B cell (primary cell): ENCODE results near the gene KCNS3. TPM values are rescaled to one million over a fixed set of nuclear protein-coding genes. Genes with fewer than 3 reads are reported as not detected.

Experiments used
- ATAC-seq: fragments of 200-7000 bp; cut with Tn5 transposase; one replicate; pipeline ENCODE4 v1.10.0; 2021; ENCODE audit warnings: low read depth, mild to moderate bottlenecking, moderate number of reproducible peaks, moderate library complexity
- CTCF ChIA-PET: fragments of 350-600 bp; sonication (Branson Sonifier 250); formaldehyde crosslinking; loops from one replicate; lab custom pipeline; 2021; ENCODE audit warnings: antibody characterized with exemption, inconsistent platforms; lab: Charles Lee
- POLR2A ChIA-PET: fragments of 350-600 bp; sonication (Branson Sonifier 250); formaldehyde crosslinking; loops from one replicate; lab custom pipeline; 2021; ENCODE audit warnings: antibody characterized with exemption; lab: Charles Lee
- DNase-seq: peaks from one replicate; pipeline ENCODE4 v3.0.0; 2013
- H2AFZ ChIP-seq: 2 replicates; pipeline ENCODE4 v1.6.1; 2012; ENCODE audit warnings: mild to moderate bottlenecking, low read depth, low read length; ENCODE audit not compliant: insufficient read depth, poor library complexity, severe bottlenecking
- H3K27ac ChIP-seq, 2 donors: 1 replicate in 1 of 2; 2 replicates in 1 of 2; pipeline ENCODE4 v1.5.1; 2012 to 2013; ENCODE audit warnings: low read length in 2 of 2, mild to moderate bottlenecking in 2 of 2, moderate library complexity in 1 of 2
- H3K27me3 ChIP-seq, 4 experiments: fragments of 200-600 bp in 1 of 4; sonication (generic) in 1 of 4; replicated peaks in 1 of 4; 1 replicate in 2 of 4; 2 replicates in 2 of 4; pipeline versions ENCODE4 v1.6.1 to v1.7.0; 2013 to 2016; ENCODE audit warnings: low read length in 3 of 4, mild to moderate bottlenecking in 2 of 4, mixed read lengths in 1 of 4, moderate library complexity in 1 of 4; ENCODE audit not compliant: insufficient read depth in 4 of 4, control insufficient read depth in 3 of 4; ENCODE audit errors: control extremely low read depth in 1 of 4
- H3K36me3 ChIP-seq, 2 experiments: replicated peaks in 1 of 2; 1 replicate in 1 of 2; 2 replicates in 1 of 2; pipeline versions ENCODE4 v1.6.1 to v1.7.1; 2013; ENCODE audit warnings: low read length in 1 of 2; ENCODE audit not compliant: insufficient read depth in 2 of 2, control insufficient read depth in 1 of 2; ENCODE audit errors: control extremely low read depth in 1 of 2, extremely low read depth in 1 of 2
- H3K4me1 ChIP-seq, 2 donors: fragments of 200-600 bp in 1 of 2; sonication (generic) in 1 of 2; 1 replicate in 1 of 2; 2 replicates in 1 of 2; pipeline versions ENCODE4 v1.5.1 to v1.6.1; 2013 to 2017; ENCODE audit warnings: low read length in 2 of 2; ENCODE audit not compliant: control insufficient read depth in 2 of 2, insufficient read depth in 2 of 2
- H3K4me2 ChIP-seq: replicated peaks from 2 replicates; pipeline ENCODE3; 2012; ENCODE audit warnings: mild to moderate bottlenecking, low read depth, low read length; ENCODE audit not compliant: poor library complexity, severe bottlenecking
- H3K4me3 ChIP-seq, 5 experiments: fragments of 200-600 bp in 1 of 5; sonication (generic) in 1 of 5; 1 replicate in 3 of 5; 2 replicates in 2 of 5; pipeline versions ENCODE4 v1.5.1 to v1.7.0; 2011 to 2016; ENCODE audit warnings: low read length in 4 of 5, mild to moderate bottlenecking in 4 of 5, low read depth in 2 of 5, control low read depth in 1 of 5, moderate library complexity in 1 of 5; ENCODE audit not compliant: insufficient read depth in 1 of 5; ENCODE audit errors: control extremely low read depth in 1 of 5, extremely low read depth in 1 of 5
- H3K79me2 ChIP-seq: fragments of 200-600 bp; sonication (generic); one replicate; pipeline ENCODE4 v1.6.0; 2016; ENCODE audit warnings: low read length; ENCODE audit not compliant: control insufficient read depth, insufficient read depth
- H3K9ac ChIP-seq: fragments of 200-600 bp; sonication (generic); 2 replicates; pipeline ENCODE4 v1.6.1; 2017; ENCODE audit warnings: mild to moderate bottlenecking, low read length, moderate library complexity
- H3K9me3 ChIP-seq, 3 donors: one replicate each; pipeline versions ENCODE4 v1.6.1 to v1.7.1; 2013; ENCODE audit warnings: low read length in 2 of 3; ENCODE audit not compliant: control insufficient read depth in 2 of 3, insufficient read depth in 1 of 3; ENCODE audit errors: control extremely low read depth in 1 of 3
- H4K20me1 ChIP-seq: 2 replicates; pipeline ENCODE4 v1.6.0; 2012; ENCODE audit warnings: mild to moderate bottlenecking, low read length; ENCODE audit not compliant: insufficient read depth, control insufficient read depth, poor library complexity, severe bottlenecking
- H3K27ac Mint-ChIP-seq: one replicate; pipeline ENCODE4 v1.8.0; 2021; ENCODE audit warnings: mixed read lengths
- H3K27me3 Mint-ChIP-seq: one replicate; pipeline ENCODE4 v1.8.0; 2021; ENCODE audit warnings: mixed read lengths
- H3K4me1 Mint-ChIP-seq: one replicate; pipeline ENCODE4 v1.8.0; 2021; ENCODE audit warnings: mixed read lengths
- H3K4me3 Mint-ChIP-seq: one replicate; pipeline ENCODE4 v1.8.0; 2021; ENCODE audit warnings: mixed read lengths
- H3K9me3 Mint-ChIP-seq: one replicate; pipeline ENCODE4 v1.8.0; 2022; ENCODE audit warnings: mixed read lengths; ENCODE audit not compliant: insufficient read depth
- EZH2 ChIP-seq: IDR thresholded peaks from 2 replicates; pipeline ENCODE4 v1.6.1; 2012; ENCODE audit warnings: borderline replicate concordance, low read depth, mild to moderate bottlenecking, moderate library complexity, low read length; ENCODE audit not compliant: insufficient read depth, poor library complexity, severe bottlenecking
- WGBS: methylation state at CpG from one replicate; pipeline ENCODE4 v1.1.5; 2013; ENCODE audit warnings: missing lambda C conversion rate; ENCODE audit not compliant: insufficient coverage; 5-methylcytosine and 5-hydroxymethylcytosine counted together
- intact Hi-C: fragments of 100-400 bp; cut with micrococcal nuclease; formaldehyde crosslinking; loops from one replicate; pipeline ENCODE4 v1.10.0; 2022
- polyA plus RNA-seq: library from polyadenylated mRNA; depleted of rRNA; stranded (reverse); fragments of >200 nt; gene quantifications from 2 replicates; pipeline ENCODE4 v1.2.3, GENCODE V29; 2012
- total RNA-seq, 2 donors: library from RNA; stranded (reverse); fragments of 120-200 nt in 1 of 2; gene quantifications; 1 replicate in 1 of 2; 2 replicates in 1 of 2; pipeline versions ENCODE4 v1.2.3 to v1.2.4, GENCODE V29; 2013 to 2022
- TF ChIP-seq, protein P1 (sequence below): fragments of 200-600 bp; IDR thresholded peaks from one replicate; pipeline ENCODE4 v1.8.0; 2022; ENCODE audit warnings: antibody characterized with exemption, mild to moderate bottlenecking

The KCNS3 gene
- total and polyA plus RNA-seq, 2 donors (not counting 1 experiment from before 2014, with no cell fraction given) = 0.10 to 0.76 TPM

DNA sequence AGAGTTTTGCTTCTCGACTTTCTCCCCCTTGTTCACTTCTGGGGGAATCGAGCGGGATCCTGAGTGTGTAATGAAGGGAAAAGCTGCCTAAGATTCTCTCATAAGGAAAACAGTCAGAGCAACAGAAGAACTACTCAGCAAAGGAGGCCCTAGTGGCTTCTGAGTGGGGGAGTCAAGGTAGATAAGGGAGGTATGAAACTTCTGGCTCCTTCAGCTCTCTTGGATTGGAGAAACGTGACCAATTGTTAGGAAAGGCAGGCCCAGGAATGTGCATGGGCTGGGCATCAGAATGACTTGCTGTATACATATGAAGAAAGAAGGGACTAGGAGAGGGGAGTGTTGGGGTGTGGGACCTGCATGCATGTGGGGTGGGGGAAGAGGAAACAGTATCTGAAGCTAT, 73.1 kb downstream of the KCNS3 start:
- H3K9me3 ChIP-seq = no peaks in the 10 kb centered on the region
- H3K27me3 ChIP-seq = peaks cover 0 to 14% (median 2%) of the 10 kb centered on the region in 4 experiments
- no peak for ATAC-seq
- Mint-ChIP-seq H3K27me3 (peaks cover 34% of the 10 kb centered on the region), H3K9me3 (no peaks in the 10 kb centered on the region), H3K27ac (no peak overlapping the region), H3K4me1 (no peaks in the 10 kb centered on the region), H3K4me3 (no peak overlapping the region)
- H3K4me1 ChIP-seq = no peaks in the 10 kb centered on the region
- 89% methylated on average over 1 of the region's 4 CpGs for WGBS
- no peaks in the 10 kb centered on the region for H3K79me2 ChIP-seq
- TF ChIP-seq, protein P1, sequence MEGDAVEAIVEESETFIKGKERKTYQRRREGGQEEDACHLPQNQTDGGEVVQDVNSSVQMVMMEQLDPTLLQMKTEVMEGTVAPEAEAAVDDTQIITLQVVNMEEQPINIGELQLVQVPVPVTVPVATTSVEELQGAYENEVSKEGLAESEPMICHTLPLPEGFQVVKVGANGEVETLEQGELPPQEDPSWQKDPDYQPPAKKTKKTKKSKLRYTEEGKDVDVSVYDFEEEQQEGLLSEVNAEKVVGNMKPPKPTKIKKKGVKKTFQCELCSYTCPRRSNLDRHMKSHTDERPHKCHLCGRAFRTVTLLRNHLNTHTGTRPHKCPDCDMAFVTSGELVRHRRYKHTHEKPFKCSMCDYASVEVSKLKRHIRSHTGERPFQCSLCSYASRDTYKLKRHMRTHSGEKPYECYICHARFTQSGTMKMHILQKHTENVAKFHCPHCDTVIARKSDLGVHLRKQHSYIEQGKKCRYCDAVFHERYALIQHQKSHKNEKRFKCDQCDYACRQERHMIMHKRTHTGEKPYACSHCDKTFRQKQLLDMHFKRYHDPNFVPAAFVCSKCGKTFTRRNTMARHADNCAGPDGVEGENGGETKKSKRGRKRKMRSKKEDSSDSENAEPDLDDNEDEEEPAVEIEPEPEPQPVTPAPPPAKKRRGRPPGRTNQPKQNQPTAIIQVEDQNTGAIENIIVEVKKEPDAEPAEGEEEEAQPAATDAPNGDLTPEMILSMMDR = no peak
- no peak for TF ChIP-seq EZH2
- H4K20me1 ChIP-seq = no peaks in the 10 kb centered on the region
- no peak overlapping the region for H3K9ac ChIP-seq
- H3K36me3 ChIP-seq = no peaks in the 10 kb centered on the region
- no peak overlapping the region for H3K4me2 ChIP-seq
- ChIA-PET POLR2A (no interaction called here), CTCF (no interaction called here)
- no peak overlapping the region for H2AFZ ChIP-seq
- H3K27ac ChIP-seq = no peak overlapping the region
- intact Hi-C loops = no loop called here
- DNase-seq = no peak
- H3K4me3 ChIP-seq = no peak overlapping the region

DNA sequence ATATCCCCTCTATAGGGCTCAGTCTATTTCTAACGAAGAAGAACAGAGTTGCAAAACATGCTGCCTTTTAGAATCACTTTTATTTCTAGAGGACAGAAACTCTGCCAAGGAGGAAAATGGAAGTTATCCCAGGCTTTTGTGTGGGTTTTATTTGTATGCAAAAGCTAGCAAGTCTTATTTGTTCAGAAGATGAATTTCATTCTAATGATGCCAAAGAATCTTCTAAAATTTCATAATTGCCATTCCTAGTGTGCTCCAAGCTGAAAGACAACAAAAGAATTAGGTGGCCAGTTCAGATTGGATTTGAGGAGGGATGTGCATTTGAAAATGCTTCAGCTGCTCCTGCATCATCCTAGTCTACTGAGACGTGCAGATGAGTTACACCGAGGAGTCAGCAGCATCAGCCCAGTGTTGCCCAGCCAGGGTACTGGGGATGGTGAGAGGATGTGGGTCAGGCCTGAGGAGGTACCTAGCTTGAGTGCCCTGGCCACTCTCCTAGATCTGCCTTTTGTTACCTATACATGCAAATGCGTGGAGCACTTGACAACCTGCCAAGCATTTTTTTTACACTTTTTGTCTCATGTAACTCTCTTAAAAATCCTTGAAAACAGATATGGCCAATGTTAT, 80.1 kb downstream of the KCNS3 start:
- H3K4me3 ChIP-seq = no peak overlapping the region
- 82% methylated on average over 2 of the region's 4 CpGs for WGBS
- Mint-ChIP-seq H3K27ac (no peak overlapping the region), H3K9me3 (no peaks in the 10 kb centered on the region), H3K4me1 (no peaks in the 10 kb centered on the region), H3K4me3 (no peak overlapping the region), H3K27me3 (peaks cover 42% of the 10 kb centered on the region)
- intact Hi-C loops = no loop called here
- TF ChIP-seq, protein P1 = no peak
- TF ChIP-seq EZH2 = no peak
- H3K9me3 ChIP-seq = no peaks in the 10 kb centered on the region
- no peaks in the 10 kb centered on the region for H3K4me1 ChIP-seq
- no peaks in the 10 kb centered on the region for H3K79me2 ChIP-seq
- no peak overlapping the region for H3K4me2 ChIP-seq
- H4K20me1 ChIP-seq = no peaks in the 10 kb centered on the region
- no peak overlapping the region for H2AFZ ChIP-seq
- ChIA-PET POLR2A (no interaction called here), CTCF (no interaction called here)
- ATAC-seq (no peak), DNase-seq (no peak)
- H3K9ac ChIP-seq = no peak overlapping the region
- H3K36me3 ChIP-seq = no peaks in the 10 kb centered on the region
- peaks cover 0 to 17% (median 4%) of the 10 kb centered on the region in 4 experiments for H3K27me3 ChIP-seq
- no peak overlapping the region for H3K27ac ChIP-seq
